ENCODE data around the gene FTCD. TPM values are rescaled to one million over a fixed set of nuclear protein-coding genes. Genes with fewer than 3 reads are reported as not detected.

The FTCD gene
- total and polyA plus RNA-seq, 2 of the 8 experiments (the other 6 are each of a cell fraction or from before 2014, with no cell fraction given) = 3.3 to 4.9 TPM

- Histone ChIP-seq H2BK15ac (ENCODE audit: low read length) (no peak overlapping the region), H4K91ac (replicated peaks; ENCODE audit: insufficient read length, low read length) (no peak overlapping the region), H3K23ac (ENCODE audit: insufficient read length) (no peak overlapping the region), H2BK20ac (ENCODE audit: low read length) (no peak overlapping the region), H3K9ac (replicated peaks in 1 of 4; ENCODE audit: extremely low read depth in 1 of 4, low read depth in 3 of 4, low read length in 3 of 4) (no peak overlapping the region), H3K18ac (ENCODE audit: extremely low read depth, low read length) (no peak overlapping the region), H4K8ac (ENCODE audit: extremely low read depth, insufficient read depth, low read length) (no peak overlapping the region; the same call in 1 of the 2 replicates), H2BK5ac (ENCODE audit: low read depth, low read length) (0 out of 2 replicates have a peak overlapping the region, but pooled peaks have one; percentile 49), H3K4me2 (ENCODE audit: insufficient read depth in 1 of 2, low read depth in 2 of 2, low read length in 2 of 2) (no peak overlapping the region), H2BK120ac (replicated peaks; ENCODE audit: low read depth, low read length) (no peak overlapping the region), H3K14ac (ENCODE audit: insufficient read length) (no peak overlapping the region), H3K4ac (replicated peaks; ENCODE audit: insufficient read length, low read depth, low read length) (no peak overlapping the region), H3K79me2 (ENCODE audit: control insufficient read depth in 1 of 2, insufficient read depth in 2 of 2, low read length in 2 of 2) (no peaks in the 10 kb centered on the region), H3K79me1 (ENCODE audit: low read depth, low read length) (no peaks in the 10 kb centered on the region; the same call in 1 of the 2 replicates), H2AK5ac (ENCODE audit: low read depth, low read length) (no peak overlapping the region), H3K27me3 (replicated peaks in 1 of 4; ENCODE audit: control insufficient read depth in 3 of 4, extremely low read depth in 1 of 4, insufficient read depth in 3 of 4, low read length in 3 of 4) (no peaks in the 10 kb centered on the region), H2AFZ (ENCODE audit: low read length) (no peak overlapping the region), H4K5ac (ENCODE audit: insufficient read length, low read depth, low read length) (no peak overlapping the region), H3K36me3 (ENCODE audit: control insufficient read depth in 2 of 4, insufficient read depth in 4 of 4, low read length in 3 of 4) (peaks cover 8 to 33% (median 21%) of the 10 kb centered on the region in 4 experiments; a peak in 7 of 8 replicates), H3K4me1 (replicated peaks in 1 of 4; ENCODE audit: control insufficient read depth in 3 of 4, insufficient read depth in 4 of 4, low read length in 3 of 4) (peaks cover 0 to 9% (median 0%) of the 10 kb centered on the region in 4 experiments; a peak in 2 of 7 replicates), H4K20me1 (replicated peaks in 1 of 2; ENCODE audit: control insufficient read depth in 1 of 2, insufficient read depth in 2 of 2, low read length in 2 of 2) (peaks cover 2 to 14% of the 10 kb centered on the region in 2 experiments), H3K56ac (replicated peaks; ENCODE audit: insufficient read length, low read depth, low read length) (no peak overlapping the region), H3K23me2 (ENCODE audit: low read depth, low read length) (no peaks in the 10 kb centered on the region), H3K4me3 (ENCODE audit: extremely low read depth in 1 of 4, insufficient read depth in 2 of 4, low read depth in 3 of 4, low read length in 4 of 4) (no peak overlapping the region), H3K9me3 (ENCODE audit: insufficient read depth in 2 of 2, low read depth in 1 of 2, low read length in 1 of 2) (no peaks in the 10 kb centered on the region), H3K27ac (ENCODE audit: low read depth, low read length) (no peak overlapping the region), H2BK12ac (ENCODE audit: low read depth, low read length) (no peak overlapping the region)
- WGBS, 2 experiments (ENCODE audit: extremely low coverage in 1 of 2, insufficient coverage in 1 of 2, insufficient read length in 1 of 2, insufficient replicate concordance in 2 of 2, low coverage in 1 of 2, low lambda C conversion rate in 2 of 2, missing lambda C conversion rate in 1 of 2) = 85% methylated on average over 4 of the region's 4 CpGs; no CpG with 5 or more reads in 1 of the 2 experiments
- POLR2A ChIA-PET (ENCODE audit: partially characterized antibody) = interaction anchor here (0.6 kb wide), 1 partner anchor 12 kb away, joined by 3 read pairs; no protein-coding TSS in a partner anchor
- CTCF ChIA-PET (ENCODE audit: partially characterized antibody) = interaction anchor here (0.7 kb wide), 1 partner anchor 48 kb away, joined by 3 read pairs; no protein-coding TSS in a partner anchor
- TF ChIP-seq CHD2 (IDR thresholded peaks at IDR 0.05; ENCODE audit: low read length) (no peak), SP1 (IDR thresholded peaks at IDR 0.05; ENCODE audit: low read depth, low read length) (no peak), CHD1 (IDR thresholded peaks at IDR 0.05; ENCODE audit: low read depth, low read length) (no peak), BRCA1 (IDR thresholded peaks at IDR 0.05; ENCODE audit: low read depth, low read length) (no peak), GABPA (IDR thresholded peaks at IDR 0.05; ENCODE audit: borderline replicate concordance, insufficient read depth, low read length) (no peak), FOSL1 (IDR thresholded peaks at IDR 0.05; ENCODE audit: insufficient read depth, low read depth, low read length) (no peak), BCL11A (IDR thresholded peaks at IDR 0.05; ENCODE audit: low read depth in 2 of 2, low read length in 2 of 2) (no peak)
- FAIRE-seq = no peak
- DNase-seq (ENCODE audit: low read depth in 1 of 2, low spot score in 2 of 2) = no peak
Observed at GRCh38 chr21:46191257-46191685, 35.9 kb upstream of the FTCD start.

Measured in H1 (cell line).